Tibial nerve (tissue), 3 donors: ENCODE data around the gene PAPSS2.

Source experiments
- CTCF ChIP-seq, 5 experiments: fragments of 200-600 bp in 3 of 5; fragments of 450-650 bp in 2 of 5; sonication (generic) in 3 of 5; IDR thresholded peaks; one replicate each; pipeline ENCODE4 v1.5.1; 2016 to 2019; ENCODE audit warnings: antibody characterized with exemption in 5 of 5, mild to moderate bottlenecking in 3 of 5, moderate library complexity in 2 of 5
- POLR2A ChIP-seq, 2 donors: fragments of 450-650 bp; IDR thresholded peaks; one replicate each; pipeline ENCODE4 v1.6.1; 2017; ENCODE audit warnings: antibody characterized with exemption in 2 of 2, mild to moderate bottlenecking in 2 of 2, moderate library complexity in 2 of 2

GRCh38 chr10:87723500-87723899, 63.8 kb downstream of the PAPSS2 start:
- TF ChIP-seq CTCF (IDR thresholded peaks at IDR 0.05) (no peak), POLR2A (IDR thresholded peaks at IDR 0.05) (no peak)
